Large intestine (tissue), 3 donors: ENCODE results near the gene IL1RL2. TPM values are rescaled to one million over a fixed set of nuclear protein-coding genes. Genes with fewer than 3 reads are reported as not detected.

ENCODE experiments used
- DNase-seq, 2 donors: peaks; one replicate each; pipeline versions ENCODE4 v3.0.0 to v3.0.0-alpha.2; 2013
- H3K27ac ChIP-seq: one replicate; pipeline ENCODE4 v1.5.1; 2013; ENCODE audit warnings: low read length
- H3K27me3 ChIP-seq: 2 replicates; pipeline ENCODE4 v1.6.1; 2013; ENCODE audit warnings: low read length; ENCODE audit not compliant: control insufficient read depth, insufficient read depth
- H3K36me3 ChIP-seq: 2 replicates; pipeline ENCODE4 v1.6.1; 2013; ENCODE audit warnings: low read length; ENCODE audit not compliant: control insufficient read depth, insufficient read depth
- H3K4me1 ChIP-seq: one replicate; pipeline ENCODE4 v1.6.1; 2013; ENCODE audit warnings: low read length; ENCODE audit not compliant: control insufficient read depth, insufficient read depth
- H3K4me3 ChIP-seq: one replicate; pipeline ENCODE4 v1.5.1; 2013; ENCODE audit warnings: low read length
- H3K9me3 ChIP-seq: one replicate; pipeline ENCODE4 v1.6.1; 2013; ENCODE audit warnings: mild to moderate bottlenecking, low read depth, low read length, moderate library complexity; ENCODE audit not compliant: control insufficient read depth
- WGBS: methylation state at CpG from one replicate; pipeline ENCODE4 v1.1.5; 2013; ENCODE audit warnings: low lambda C conversion rate; ENCODE audit not compliant: insufficient coverage; 5-methylcytosine and 5-hydroxymethylcytosine counted together
- polyA plus RNA-seq: library from polyadenylated mRNA; unstranded; fragments of 120-200 nt; gene quantifications from one replicate; pipeline ENCODE4 v1.2.1, GENCODE V29; 2013

Gene IL1RL2
- polyA plus RNA-seq, 1 donor: 0.34 TPM

GRCh38 chr2:102240640-102241370, 54.0 kb downstream of the IL1RL2 start:
- WGBS: 40% methylated on average over 1 of the region's 22 CpGs
- peak overlapping the region; percentile 61 for H3K27ac ChIP-seq

GRCh38 chr2:102241616-102242305, 54.9 kb downstream of the IL1RL2 start:
- Histone ChIP-seq H3K4me1 (no peaks in the 10 kb centered on the region), H3K4me3 (no peak overlapping the region), H3K27me3 (peaks cover 6% of the 10 kb centered on the region), H3K36me3 (no peaks in the 10 kb centered on the region), H3K9me3 (no peaks in the 10 kb centered on the region), H3K27ac (no peak overlapping the region)
- DNase-seq: no peak
- WGBS: 88% methylated on average over 3 of the region's 6 CpGs

More at GRCh38 chr2:102240640-102241370, 54.0 kb downstream of the IL1RL2 start:
- H3K9me3 ChIP-seq: no peaks in the 10 kb centered on the region
- peak; percentile 87 to 94 for DNase-seq
- H3K27me3 ChIP-seq: peaks cover 2% of the 10 kb centered on the region
- no peak overlapping the region for H3K4me3 ChIP-seq
- no peaks in the 10 kb centered on the region for H3K4me1 ChIP-seq
- H3K36me3 ChIP-seq: no peaks in the 10 kb centered on the region

GRCh38 chr2:102245266-102246151, 58.7 kb downstream of the IL1RL2 start:
- H3K4me3 ChIP-seq: no peak overlapping the region
- H3K27me3 ChIP-seq: peaks cover 18% of the 10 kb centered on the region
- H3K4me1 ChIP-seq: no peaks in the 10 kb centered on the region
- H3K36me3 ChIP-seq: no peaks in the 10 kb centered on the region
- H3K27ac ChIP-seq: no peak overlapping the region
- H3K9me3 ChIP-seq: peaks cover 2% of the 10 kb centered on the region
- WGBS: no CpG with 5 or more reads among the region's 27 CpGs
- DNase-seq: no peak

GRCh38 chr2:102250278-102250821, 63.5 kb downstream of the IL1RL2 start:
- Histone ChIP-seq H3K4me3 (no peak overlapping the region), H3K36me3 (no peaks in the 10 kb centered on the region), H3K27me3 (peaks cover 33% of the 10 kb centered on the region), H3K9me3 (peaks cover 3% of the 10 kb centered on the region), H3K4me1 (peaks cover 4% of the 10 kb centered on the region), H3K27ac (no peak overlapping the region)
- DNase-seq: no peak
- WGBS: 100% methylated on average over 2 of the region's 37 CpGs

- DNase-seq: peak; percentile 22 to 45
- Histone ChIP-seq H3K36me3 (no peaks in the 10 kb centered on the region), H3K9me3 (peaks cover 3% of the 10 kb centered on the region), H3K27me3 (peaks cover 33% of the 10 kb centered on the region), H3K4me3 (peak overlapping the region; percentile 38), H3K4me1 (peaks cover 4% of the 10 kb centered on the region), H3K27ac (no peak overlapping the region)
- no CpG with 5 or more reads among the region's 52 CpGs for WGBS
Observed at GRCh38 chr2:102251042-102251848, 64.4 kb downstream of the IL1RL2 start.

GRCh38 chr2:102251849-102252203, 65.0 kb downstream of the IL1RL2 start:
- no peak overlapping the region for H3K4me3 ChIP-seq
- H3K27me3 ChIP-seq: peaks cover 29% of the 10 kb centered on the region
- H3K9me3 ChIP-seq: peaks cover 3% of the 10 kb centered on the region
- peaks cover 4% of the 10 kb centered on the region for H3K4me1 ChIP-seq
- H3K36me3 ChIP-seq: no peaks in the 10 kb centered on the region
- no peak overlapping the region for H3K27ac ChIP-seq
- WGBS: no CpG with 5 or more reads among the region's 1 CpG
- DNase-seq: no peak

- peaks cover 4% of the 10 kb centered on the region for H3K4me1 ChIP-seq
- H3K9me3 ChIP-seq: peaks cover 3% of the 10 kb centered on the region
- H3K4me3 ChIP-seq: no peak overlapping the region
- H3K27me3 ChIP-seq: peaks cover 28% of the 10 kb centered on the region
- no peak for DNase-seq
- WGBS: 100% methylated on average over 1 of the region's 2 CpGs
- H3K27ac ChIP-seq: no peak overlapping the region
- no peaks in the 10 kb centered on the region for H3K36me3 ChIP-seq
Observed at GRCh38 chr2:102252236-102252635, 65.4 kb downstream of the IL1RL2 start.

GRCh38 chr2:102253140-102253752, 66.4 kb downstream of the IL1RL2 start:
- WGBS: no CpG with 5 or more reads among the region's 1 CpG
- peaks cover 28% of the 10 kb centered on the region for H3K27me3 ChIP-seq
- H3K9me3 ChIP-seq: peaks cover 3% of the 10 kb centered on the region
- DNase-seq: no peak
- no peaks in the 10 kb centered on the region for H3K36me3 ChIP-seq
- peaks cover 4% of the 10 kb centered on the region for H3K4me1 ChIP-seq
- no peak overlapping the region for H3K4me3 ChIP-seq
- H3K27ac ChIP-seq: no peak overlapping the region

GRCh38 chr2:102253753-102254150, 66.9 kb downstream of the IL1RL2 start:
- peaks cover 3% of the 10 kb centered on the region for H3K9me3 ChIP-seq
- no peaks in the 10 kb centered on the region for H3K36me3 ChIP-seq
- WGBS: 100% methylated on average over 1 of the region's 2 CpGs
- H3K4me1 ChIP-seq: peaks cover 4% of the 10 kb centered on the region
- H3K4me3 ChIP-seq: no peak overlapping the region
- H3K27ac ChIP-seq: no peak overlapping the region
- DNase-seq: no peak
- H3K27me3 ChIP-seq: peaks cover 28% of the 10 kb centered on the region
